ENCODE data around the gene ALAS1.

DNA sequence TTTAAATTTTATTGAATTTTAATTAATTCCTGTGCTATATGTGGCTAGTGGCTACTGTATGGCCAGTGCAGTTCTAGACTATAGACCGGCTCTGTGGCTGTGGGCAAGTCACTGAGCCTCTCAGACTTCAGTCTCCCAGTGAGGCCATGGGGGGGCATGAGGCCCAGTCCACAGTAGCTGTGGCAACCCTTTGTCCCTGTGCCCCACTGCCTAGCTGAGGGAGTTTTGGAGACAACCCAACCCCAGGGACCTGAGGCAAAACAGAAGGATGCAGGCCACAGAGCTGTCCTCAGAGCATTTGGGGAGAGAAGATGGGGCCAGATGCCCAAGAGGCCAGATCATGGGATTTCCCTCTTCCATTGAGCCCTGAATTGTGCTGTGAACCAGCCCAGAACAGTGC lies 24.9 kb upstream of the ALAS1 start:
- TF ChIP-seq, protein P1, sequence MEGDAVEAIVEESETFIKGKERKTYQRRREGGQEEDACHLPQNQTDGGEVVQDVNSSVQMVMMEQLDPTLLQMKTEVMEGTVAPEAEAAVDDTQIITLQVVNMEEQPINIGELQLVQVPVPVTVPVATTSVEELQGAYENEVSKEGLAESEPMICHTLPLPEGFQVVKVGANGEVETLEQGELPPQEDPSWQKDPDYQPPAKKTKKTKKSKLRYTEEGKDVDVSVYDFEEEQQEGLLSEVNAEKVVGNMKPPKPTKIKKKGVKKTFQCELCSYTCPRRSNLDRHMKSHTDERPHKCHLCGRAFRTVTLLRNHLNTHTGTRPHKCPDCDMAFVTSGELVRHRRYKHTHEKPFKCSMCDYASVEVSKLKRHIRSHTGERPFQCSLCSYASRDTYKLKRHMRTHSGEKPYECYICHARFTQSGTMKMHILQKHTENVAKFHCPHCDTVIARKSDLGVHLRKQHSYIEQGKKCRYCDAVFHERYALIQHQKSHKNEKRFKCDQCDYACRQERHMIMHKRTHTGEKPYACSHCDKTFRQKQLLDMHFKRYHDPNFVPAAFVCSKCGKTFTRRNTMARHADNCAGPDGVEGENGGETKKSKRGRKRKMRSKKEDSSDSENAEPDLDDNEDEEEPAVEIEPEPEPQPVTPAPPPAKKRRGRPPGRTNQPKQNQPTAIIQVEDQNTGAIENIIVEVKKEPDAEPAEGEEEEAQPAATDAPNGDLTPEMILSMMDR (IDR thresholded peaks at IDR 0.05) = no peak
- TF ChIP-seq POLR2AphosphoS5 (IDR thresholded peaks at IDR 0.05) = no peak
